Mesenchymal stem cell (in vitro differentiated cells and primary cell): ENCODE results near the gene ALDH3B1.

Experiments
- DNase-seq: peaks from one replicate; pipeline ENCODE4 v3.0.0-alpha.2; 2013
- H2AFZ ChIP-seq: one replicate; pipeline ENCODE4 v1.6.1; 2013; ENCODE audit warnings: low read depth, mild to moderate bottlenecking, control low read depth, inconsistent platforms, low read length, moderate library complexity
- H2AK5ac ChIP-seq: 2 replicates; pipeline ENCODE4 v1.6.1; 2013; ENCODE audit warnings: low read length, moderate library complexity, mild to moderate bottlenecking, inconsistent platforms; ENCODE audit not compliant: severe bottlenecking
- H2BK120ac ChIP-seq: one replicate; pipeline ENCODE4 v1.6.1; 2013; ENCODE audit warnings: low read depth, mild to moderate bottlenecking, inconsistent platforms, low read length, moderate library complexity
- H2BK12ac ChIP-seq, 2 experiments: one replicate each; pipeline ENCODE4 v1.6.1; 2013; ENCODE audit warnings: inconsistent platforms in 2 of 2, low read length in 2 of 2, mild to moderate bottlenecking in 2 of 2, moderate library complexity in 2 of 2, control low read depth in 1 of 2
- H2BK15ac ChIP-seq: one replicate; pipeline ENCODE4 v1.6.1; 2013; ENCODE audit warnings: mild to moderate bottlenecking, low read depth, inconsistent platforms; ENCODE audit not compliant: poor library complexity, severe bottlenecking
- H2BK5ac ChIP-seq: 2 replicates; pipeline ENCODE4 v1.6.1; 2013; ENCODE audit warnings: low read depth, mild to moderate bottlenecking, low read length, control low read depth, inconsistent platforms; ENCODE audit not compliant: poor library complexity, severe bottlenecking
- H3K14ac ChIP-seq, 2 experiments: one replicate each; pipeline ENCODE4 v1.6.1; 2013; ENCODE audit warnings: inconsistent platforms in 2 of 2, low read length in 2 of 2, control low read depth in 1 of 2, mild to moderate bottlenecking in 1 of 2, moderate library complexity in 1 of 2
- H3K18ac ChIP-seq, 2 experiments: one replicate each; pipeline ENCODE4 v1.6.1; 2013; ENCODE audit warnings: inconsistent platforms in 2 of 2, low read length in 2 of 2, control low read depth in 1 of 2, low read depth in 1 of 2, mild to moderate bottlenecking in 1 of 2
- H3K23ac ChIP-seq, 2 experiments: one replicate each; pipeline ENCODE4 v1.6.1; 2013; ENCODE audit warnings: inconsistent platforms in 2 of 2, low read length in 2 of 2, mild to moderate bottlenecking in 2 of 2, moderate library complexity in 2 of 2, control low read depth in 1 of 2
- H3K27ac ChIP-seq: 2 replicates; pipeline ENCODE4 v1.5.1; 2013; ENCODE audit warnings: mild to moderate bottlenecking, moderate library complexity, low read length, control low read depth, inconsistent platforms; ENCODE audit not compliant: poor library complexity, severe bottlenecking
- H3K27me3 ChIP-seq, 2 experiments: 2 replicates each; pipeline versions ENCODE4 v1.6.1 to v1.7.0; 2013; ENCODE audit warnings: low read length in 2 of 2, mild to moderate bottlenecking in 2 of 2, moderate library complexity in 2 of 2, control low read depth in 1 of 2, inconsistent platforms in 1 of 2; ENCODE audit not compliant: control insufficient read depth in 1 of 2, insufficient read depth in 1 of 2
- H3K36me3 ChIP-seq, 2 experiments: 2 replicates each; pipeline versions ENCODE4 v1.6.1 to v1.7.0; 2013; ENCODE audit warnings: low read length in 2 of 2, control low read depth in 1 of 2, inconsistent platforms in 1 of 2, low read depth in 1 of 2, mild to moderate bottlenecking in 1 of 2; ENCODE audit not compliant: insufficient read depth in 2 of 2, control insufficient read depth in 1 of 2
- H3K4ac ChIP-seq, 2 experiments: one replicate each; pipeline ENCODE4 v1.6.1; 2013; ENCODE audit warnings: inconsistent platforms in 2 of 2, low read length in 2 of 2, mild to moderate bottlenecking in 2 of 2, moderate library complexity in 2 of 2, control low read depth in 1 of 2, low read depth in 1 of 2
- H3K4me1 ChIP-seq: 2 replicates; pipeline ENCODE4 v1.6.1; 2013; ENCODE audit warnings: low read depth, low read length, control low read depth; ENCODE audit not compliant: control insufficient read depth, insufficient read depth
- H3K4me2 ChIP-seq: 2 replicates; pipeline ENCODE4 v1.6.1; 2013; ENCODE audit warnings: low read length, mild to moderate bottlenecking, inconsistent platforms; ENCODE audit not compliant: poor library complexity, severe bottlenecking
- H3K4me3 ChIP-seq, 2 experiments: 2 replicates each; pipeline versions ENCODE4 v1.5.1 to v1.7.0; 2013; ENCODE audit warnings: low read length in 2 of 2, mild to moderate bottlenecking in 2 of 2, control low read depth in 1 of 2, low read depth in 1 of 2; ENCODE audit not compliant: insufficient read depth in 1 of 2
- H3K79me1 ChIP-seq: replicated peaks from 2 replicates; pipeline ENCODE4 v1.6.1; 2013; ENCODE audit warnings: mild to moderate bottlenecking, control low read depth, low read length, inconsistent platforms; ENCODE audit not compliant: poor library complexity, severe bottlenecking
- H3K9ac ChIP-seq: 2 replicates; pipeline ENCODE4 v1.7.0; 2013; ENCODE audit warnings: mild to moderate bottlenecking, low read length, moderate library complexity
- H3K9me3 ChIP-seq: 2 replicates; pipeline ENCODE4 v1.7.0; 2013; ENCODE audit warnings: mild to moderate bottlenecking, low read length; ENCODE audit not compliant: control insufficient read depth
- H4K8ac ChIP-seq: one replicate; pipeline ENCODE4 v1.6.1; 2013; ENCODE audit warnings: inconsistent platforms, mild to moderate bottlenecking, low read length, moderate library complexity
- H4K91ac ChIP-seq: one replicate; pipeline ENCODE4 v1.6.1; 2013; ENCODE audit warnings: mild to moderate bottlenecking, low read length, inconsistent platforms
- WGBS: methylation state at CpG from one replicate; pipeline ENCODE4 v1.1.7; 2013; ENCODE audit warnings: mixed read lengths; 5-methylcytosine and 5-hydroxymethylcytosine counted together

ALDH3B1 gene

DNA sequence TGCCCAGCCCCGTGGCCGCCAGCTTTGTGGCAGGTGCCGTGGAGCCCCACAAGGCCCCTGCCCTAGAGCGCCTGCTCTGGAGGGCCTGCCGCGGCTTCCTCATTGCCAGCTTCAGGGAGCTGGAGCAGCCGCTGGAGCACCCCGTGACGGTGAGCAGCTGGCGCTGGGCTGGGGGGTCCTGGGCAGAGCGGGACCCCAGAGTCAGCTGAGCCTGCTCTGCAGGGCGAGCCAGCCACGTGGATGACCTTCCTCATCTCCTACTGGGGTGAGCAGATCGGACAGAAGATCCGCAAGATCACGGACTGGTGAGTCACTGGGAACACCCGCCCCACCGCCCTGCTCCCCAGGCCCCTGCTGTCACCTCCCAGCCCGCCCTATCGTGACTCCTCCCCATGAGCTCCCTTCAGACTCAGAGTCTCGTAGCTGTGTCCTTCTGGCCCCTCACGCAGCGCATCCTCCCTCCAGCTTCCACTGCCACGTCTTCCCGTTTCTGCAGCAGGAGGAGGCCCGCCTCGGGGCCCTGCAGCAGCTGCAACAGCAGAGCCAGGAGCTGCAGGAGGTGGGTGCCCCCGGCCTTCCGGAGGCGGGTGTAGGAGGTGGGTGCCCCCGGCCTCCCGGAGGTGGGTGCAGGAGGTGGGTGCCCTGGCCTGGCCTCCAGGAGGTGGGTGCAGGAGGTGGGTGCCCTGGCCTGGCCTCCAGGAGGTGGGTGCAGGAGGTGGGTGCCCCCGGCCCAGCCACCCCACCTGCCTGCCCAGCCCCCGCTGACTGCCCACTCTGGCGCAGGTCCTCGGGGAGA is 33.4 kb downstream of the ALDH3B1 start:
- Histone ChIP-seq H3K9ac (peak overlapping the region; percentile 55), H3K23ac (no peak overlapping the region), H4K91ac (peak overlapping the region; percentile 87), H3K18ac (peak overlapping the region; percentile 37 to 78), H3K4ac (peak overlapping the region; percentile 29 to 74), H2BK120ac (peak overlapping the region; percentile 64), H2AFZ (no peak overlapping the region), H3K9me3 (no peaks in the 10 kb centered on the region), H3K4me1 (peaks cover 65% of the 10 kb centered on the region), H3K27ac (peak overlapping the region; percentile 57), H2AK5ac (no peak overlapping the region), H3K4me3 (peak overlapping the region in 1 of 2 experiments; percentile 14), H3K36me3 (peaks cover 41 to 71% of the 10 kb centered on the region in 2 experiments), H2BK12ac (peak overlapping the region; percentile 18 to 60), H3K27me3 (no peaks in the 10 kb centered on the region), H3K4me2 (peak overlapping the region; percentile 45), H3K14ac (peak overlapping the region in 1 of 2 experiments; percentile 13), H4K8ac (peak overlapping the region; percentile 50), H2BK15ac (peak overlapping the region; percentile 48), H2BK5ac (peak overlapping the region; percentile 77), H3K79me1 (peaks cover 17% of the 10 kb centered on the region)
- 69% methylated on average over 36 of the region's 36 CpGs for WGBS
- DNase-seq: peak; percentile 89

DNA sequence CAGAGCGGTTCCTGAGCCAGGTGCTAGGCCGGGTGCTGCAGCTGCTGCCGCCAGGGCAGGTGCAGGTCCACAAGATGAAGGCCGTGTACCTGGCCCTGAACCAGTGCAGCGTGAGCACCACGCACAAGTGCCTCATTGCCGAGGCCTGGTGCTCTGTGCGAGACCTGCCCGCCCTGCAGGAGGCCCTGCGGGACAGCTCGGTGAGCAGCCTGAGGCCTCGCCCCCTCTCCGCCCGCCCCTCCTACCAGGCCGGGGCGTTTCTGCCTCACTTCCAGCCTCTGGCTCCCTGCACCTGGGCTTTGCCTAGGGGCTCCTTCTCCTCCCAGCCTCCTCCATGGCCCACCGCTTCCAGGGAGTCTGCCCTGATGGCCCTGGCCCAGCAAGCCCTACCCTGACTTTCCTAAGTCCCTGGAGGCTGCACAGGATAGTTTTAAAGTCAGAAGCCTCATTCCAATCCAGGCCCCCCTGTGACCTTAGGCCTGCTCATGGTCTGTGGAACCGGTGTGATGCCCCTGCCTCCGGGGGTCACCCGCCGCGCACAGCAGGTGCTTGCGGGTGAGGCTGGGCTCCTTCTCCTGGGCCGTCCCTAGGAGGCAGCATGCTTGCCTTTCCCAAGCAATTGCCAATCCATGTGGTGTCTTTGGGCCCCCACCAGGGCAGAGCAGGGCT is 34.2 kb downstream of the ALDH3B1 start:
- Histone ChIP-seq H3K27ac (no peak overlapping the region), H3K14ac (no peak overlapping the region), H3K4ac (peak overlapping the region in 1 of 2 experiments; percentile 20), H3K9ac (no peak overlapping the region), H2BK5ac (no peak overlapping the region), H3K4me3 (no peak overlapping the region), H2BK15ac (peak overlapping the region; percentile 0), H3K9me3 (no peaks in the 10 kb centered on the region), H2BK12ac (peak overlapping the region in 1 of 2 experiments; percentile 60), H2AK5ac (no peak overlapping the region), H3K4me2 (peak overlapping the region; percentile 40), H2BK120ac (peak overlapping the region; percentile 24), H2AFZ (no peak overlapping the region), H3K4me1 (peaks cover 67% of the 10 kb centered on the region), H3K79me1 (peaks cover 17% of the 10 kb centered on the region), H3K36me3 (peaks cover 49 to 78% of the 10 kb centered on the region in 2 experiments), H3K18ac (peak overlapping the region in 1 of 2 experiments; percentile 78), H4K8ac (no peak overlapping the region), H3K27me3 (no peaks in the 10 kb centered on the region), H4K91ac (peak overlapping the region; percentile 75), H3K23ac (no peak overlapping the region)
- WGBS: 92% methylated on average over 24 of the region's 24 CpGs
- no peak for DNase-seq

DNA sequence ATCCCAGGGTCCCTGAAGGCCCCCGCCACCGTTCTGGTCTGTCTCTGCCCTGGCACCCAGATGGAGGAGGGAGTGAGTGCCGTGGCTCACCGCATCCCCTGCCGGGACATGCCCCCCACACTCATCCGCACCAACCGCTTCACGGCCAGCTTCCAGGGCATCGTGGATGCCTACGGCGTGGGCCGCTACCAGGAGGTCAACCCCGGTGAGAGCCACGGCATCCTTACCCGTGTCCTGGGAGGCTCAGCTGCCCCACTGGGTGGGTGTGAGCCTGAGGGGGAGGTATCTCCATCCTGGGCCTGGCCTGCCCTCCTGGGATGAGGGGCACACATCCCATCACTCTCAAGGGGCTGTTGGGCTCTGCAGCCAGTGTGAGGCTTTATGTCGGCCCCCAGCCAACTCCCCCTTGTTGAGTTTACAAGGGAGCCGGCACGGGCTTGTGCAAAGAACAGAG is 34.8 kb downstream of the ALDH3B1 start:
- no peak overlapping the region for H3K4me3 ChIP-seq
- H3K14ac ChIP-seq: no peak overlapping the region
- no peak overlapping the region for H4K8ac ChIP-seq
- H4K91ac ChIP-seq: no peak overlapping the region
- no peak overlapping the region for H2AFZ ChIP-seq
- H3K4ac ChIP-seq: no peak overlapping the region
- peaks cover 17% of the 10 kb centered on the region for H3K79me1 ChIP-seq
- H3K36me3 ChIP-seq: peaks cover 55 to 85% of the 10 kb centered on the region in 2 experiments
- H2BK120ac ChIP-seq: no peak overlapping the region
- no peak overlapping the region for H3K27ac ChIP-seq
- no peaks in the 10 kb centered on the region for H3K9me3 ChIP-seq
- H2BK5ac ChIP-seq: no peak overlapping the region
- H3K27me3 ChIP-seq: no peaks in the 10 kb centered on the region
- H3K9ac ChIP-seq: no peak overlapping the region
- H3K4me1 ChIP-seq: peaks cover 70% of the 10 kb centered on the region
- 96% methylated on average over 18 of the region's 18 CpGs for WGBS
- no peak overlapping the region for H3K18ac ChIP-seq
- H3K23ac ChIP-seq: no peak overlapping the region
- no peak overlapping the region for H3K4me2 ChIP-seq
- H2AK5ac ChIP-seq: peak overlapping the region; percentile 21
- no peak for DNase-seq
- no peak overlapping the region for H2BK12ac ChIP-seq
- no peak overlapping the region for H2BK15ac ChIP-seq
